Gastroesophageal sphincter (tissue), 4 donors: Measurements from ENCODE around the gene GRID1. TPM values are rescaled to one million over a fixed set of nuclear protein-coding genes. Genes with fewer than 3 reads are reported as not detected.
"Not testable (repeated sequence)": the region's sequence is repeated elsewhere in the genome, so short reads cannot be mapped to it uniquely, and the experiment has no call there.

Experiments used
- ATAC-seq: fragments of 150-250 bp; one replicate; pipeline ENCODE4 v1.9.1; 2016; ENCODE audit warnings: mild to moderate bottlenecking, moderate library complexity
- H3K27ac ChIP-seq, 4 donors: fragments of 200-600 bp; sonication (generic) in 3 of 4; 1 replicate in 3 of 4; 2 replicates in 1 of 4; pipeline ENCODE4 v1.5.1; 2016 to 2019
- H3K27me3 ChIP-seq: fragments of 200-600 bp; sonication (generic); one replicate; pipeline ENCODE4 v1.5.1; 2019
- H3K36me3 ChIP-seq, 2 donors: fragments of 200-600 bp; sonication (generic); one replicate each; pipeline ENCODE4 v1.5.1; 2019; ENCODE audit warnings: control low read depth in 1 of 2
- H3K4me1 ChIP-seq, 3 donors: fragments of 200-600 bp; sonication (generic); 1 replicate in 2 of 3; 2 replicates in 1 of 3; pipeline ENCODE4 v1.5.1; 2016 to 2019; ENCODE audit warnings: control low read depth in 2 of 3
- H3K4me3 ChIP-seq, 2 donors: fragments of 200-600 bp; sonication (generic); one replicate each; pipeline ENCODE4 v1.5.1; 2019; ENCODE audit warnings: mild to moderate bottlenecking in 1 of 2, moderate library complexity in 1 of 2
- H3K9me3 ChIP-seq, 3 donors: fragments of 200-600 bp; sonication (generic); one replicate each; pipeline ENCODE4 v1.5.1; 2017 to 2019; ENCODE audit warnings: control low read depth in 2 of 3
- EP300 ChIP-seq: sonication (generic); formaldehyde crosslinking; IDR thresholded peaks from one replicate; pipeline ENCODE4 v1.6.1; 2017; ENCODE audit warnings: antibody characterized with exemption, mild to moderate bottlenecking
- POLR2A ChIP-seq, 2 donors: fragments of 450-650 bp; IDR thresholded peaks; one replicate each; pipeline ENCODE4 v1.6.1; 2017; ENCODE audit warnings: antibody characterized with exemption in 2 of 2, mild to moderate bottlenecking in 2 of 2, moderate library complexity in 1 of 2
- POLR2AphosphoS5 ChIP-seq: sonication (generic); formaldehyde crosslinking; IDR thresholded peaks from one replicate; pipeline ENCODE4 v1.6.1; 2017; ENCODE audit warnings: antibody characterized with exemption
- WGBS, 2 donors: methylation state at CpG; one replicate each; pipeline ENCODE4 v1.1.5; 2018; ENCODE audit warnings: low coverage in 1 of 2; 5-methylcytosine and 5-hydroxymethylcytosine counted together
- total RNA-seq, 4 donors: library from RNA; depleted of rRNA; stranded (reverse); fragments of >200 nt; gene quantifications; one replicate each; pipeline ENCODE4 v1.1.0, GENCODE V29; 2016
- TF ChIP-seq, protein P1 (sequence below), 4 experiments: fragments of 200-600 bp in 2 of 4; fragments of 450-650 bp in 2 of 4; sonication (generic) in 1 of 4; IDR thresholded peaks; one replicate each; pipeline ENCODE4 v1.5.1; 2017 to 2019; ENCODE audit warnings: antibody characterized with exemption in 4 of 4, mild to moderate bottlenecking in 2 of 4, moderate library complexity in 2 of 4

Gene GRID1
- total RNA-seq, 4 donors from 2014 or later: 1.2 to 2.7 (median 1.7) TPM

DNA sequence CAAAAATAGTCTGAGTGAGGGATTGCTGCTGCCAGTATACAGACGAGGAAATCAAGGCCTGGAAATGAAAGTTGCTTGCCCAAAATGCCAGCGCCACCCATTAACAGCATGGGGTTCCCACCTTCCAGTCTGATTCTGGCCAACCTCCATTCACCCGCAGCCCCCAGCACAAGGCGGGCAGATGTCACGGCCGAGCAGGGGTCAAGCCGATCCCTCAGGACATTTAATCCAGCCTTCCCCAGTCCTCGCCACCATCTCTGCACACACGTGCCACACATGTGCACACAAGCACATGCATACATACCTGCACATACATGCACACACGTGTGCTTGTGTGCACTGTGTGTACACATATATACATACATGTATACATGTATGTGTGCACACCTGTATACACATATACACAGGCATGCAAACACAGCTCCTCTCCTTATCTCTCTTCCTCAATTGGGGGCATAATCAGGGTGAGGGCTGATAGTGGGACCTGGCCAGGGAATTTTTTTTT, 122.9 kb downstream of the GRID1 start:
- TF ChIP-seq, protein P1, sequence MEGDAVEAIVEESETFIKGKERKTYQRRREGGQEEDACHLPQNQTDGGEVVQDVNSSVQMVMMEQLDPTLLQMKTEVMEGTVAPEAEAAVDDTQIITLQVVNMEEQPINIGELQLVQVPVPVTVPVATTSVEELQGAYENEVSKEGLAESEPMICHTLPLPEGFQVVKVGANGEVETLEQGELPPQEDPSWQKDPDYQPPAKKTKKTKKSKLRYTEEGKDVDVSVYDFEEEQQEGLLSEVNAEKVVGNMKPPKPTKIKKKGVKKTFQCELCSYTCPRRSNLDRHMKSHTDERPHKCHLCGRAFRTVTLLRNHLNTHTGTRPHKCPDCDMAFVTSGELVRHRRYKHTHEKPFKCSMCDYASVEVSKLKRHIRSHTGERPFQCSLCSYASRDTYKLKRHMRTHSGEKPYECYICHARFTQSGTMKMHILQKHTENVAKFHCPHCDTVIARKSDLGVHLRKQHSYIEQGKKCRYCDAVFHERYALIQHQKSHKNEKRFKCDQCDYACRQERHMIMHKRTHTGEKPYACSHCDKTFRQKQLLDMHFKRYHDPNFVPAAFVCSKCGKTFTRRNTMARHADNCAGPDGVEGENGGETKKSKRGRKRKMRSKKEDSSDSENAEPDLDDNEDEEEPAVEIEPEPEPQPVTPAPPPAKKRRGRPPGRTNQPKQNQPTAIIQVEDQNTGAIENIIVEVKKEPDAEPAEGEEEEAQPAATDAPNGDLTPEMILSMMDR (IDR thresholded peaks at IDR 0.05): no peak
- no peak for TF ChIP-seq POLR2AphosphoS5
- no peak for TF ChIP-seq EP300
- TF ChIP-seq POLR2A (IDR thresholded peaks at IDR 0.05): no peak
- ATAC-seq: no peak
- 83 to 85% methylated on average over 5 to 7 of the region's 10 CpGs for WGBS, 2 donors

GRCh38 chr10:86242761-86243160, 123.8 kb downstream of the GRID1 start:
- Histone ChIP-seq H3K27me3 (no peaks in the 10 kb centered on the region), H3K27ac (no peak overlapping the region), H3K4me1 (no peaks in the 10 kb centered on the region), H3K36me3 (no peaks in the 10 kb centered on the region), H3K9me3 (no peaks in the 10 kb centered on the region), H3K4me3 (no peak overlapping the region)
- TF ChIP-seq, protein P1 (IDR thresholded peaks at IDR 0.05): no peak
- no peak for TF ChIP-seq POLR2A (IDR thresholded peaks at IDR 0.05)
- no peak for TF ChIP-seq POLR2AphosphoS5
- TF ChIP-seq EP300: no peak
- no peak for ATAC-seq
- WGBS, 2 donors: 94% methylated on average over 2 of the region's 4 CpGs; no CpG with 5 or more reads in 1 of the 2 donors

More for the DNA sequence above, 122.9 kb downstream of the GRID1 start:
- Histone ChIP-seq H3K36me3 (no peaks in the 10 kb centered on the region), H3K4me3 (no peak overlapping the region), H3K27ac (no peak overlapping the region), H3K4me1 (no peaks in the 10 kb centered on the region), H3K9me3 (no peaks in the 10 kb centered on the region), H3K27me3 (peaks cover under 1% of the 10 kb centered on the region)

DNA sequence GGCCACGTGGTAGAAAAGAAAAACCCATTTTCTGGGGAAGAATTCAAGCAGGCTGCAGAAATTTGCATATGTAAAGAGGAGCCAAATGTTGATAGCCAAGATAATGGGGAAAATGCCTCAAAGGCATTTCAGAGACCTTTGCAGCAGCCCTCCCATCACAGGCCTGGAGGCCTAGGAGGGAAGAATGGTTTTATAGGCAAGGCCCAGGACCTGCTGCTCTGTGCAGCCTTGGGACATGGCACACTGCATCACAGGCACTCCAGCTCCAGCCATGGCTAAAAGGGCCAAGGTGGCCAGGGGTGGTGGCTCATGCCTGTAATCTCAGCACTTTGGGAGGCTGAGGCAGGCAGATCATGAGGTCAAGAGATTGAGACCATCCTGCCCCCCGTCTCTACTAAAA, 128.5 kb downstream of the GRID1 start:
- not testable (repeated sequence) for H3K4me3 ChIP-seq, H3K27me3 ChIP-seq, H3K36me3 ChIP-seq, ATAC-seq, H3K4me1 ChIP-seq, H3K9me3 ChIP-seq, H3K27ac ChIP-seq
- 0% methylated on average over 1 of the region's 2 CpGs; no CpG with 5 or more reads in 1 of the 2 donors for WGBS, 2 donors

DNA sequence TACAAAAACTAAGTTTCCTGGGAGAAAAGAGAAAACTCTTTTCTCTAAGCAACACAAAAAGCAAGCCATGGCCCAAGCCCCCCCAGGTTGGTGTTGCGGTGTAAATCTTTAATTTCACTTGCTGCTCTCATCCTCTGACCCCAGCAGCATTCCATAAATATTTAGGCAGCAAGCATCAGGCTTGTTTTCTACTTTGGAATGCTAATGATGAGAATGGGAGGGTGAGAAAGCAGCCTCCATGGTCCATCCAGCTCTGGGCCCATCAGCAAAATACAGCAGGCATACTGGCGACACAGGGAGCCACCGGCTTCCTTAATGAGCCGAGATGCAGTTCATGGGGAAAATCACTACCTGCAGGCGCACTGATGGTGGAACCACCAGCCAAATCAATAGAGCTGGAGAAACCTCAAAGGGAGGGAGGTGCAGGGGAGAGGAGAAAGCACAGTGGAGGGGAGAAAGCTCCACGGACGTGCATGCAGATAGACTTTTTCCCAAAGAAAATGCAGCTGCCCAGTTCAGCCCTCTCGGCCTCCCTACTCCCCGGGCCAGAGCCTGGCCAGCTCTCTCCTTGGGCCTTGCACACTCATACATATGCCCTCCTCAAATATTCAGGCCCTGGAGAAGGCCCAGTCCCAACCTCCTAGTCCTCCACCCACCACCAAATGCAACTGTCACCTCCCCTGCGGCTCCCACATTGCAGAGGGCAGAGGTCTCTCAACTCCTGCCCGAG, 131.9 kb downstream of the GRID1 start:
- no peaks in the 10 kb centered on the region for H3K27me3 ChIP-seq
- H3K27ac ChIP-seq: no peak overlapping the region
- no peaks in the 10 kb centered on the region for H3K36me3 ChIP-seq
- ATAC-seq: no peak
- H3K4me3 ChIP-seq: no peak overlapping the region
- WGBS, 2 donors: 63 to 65% methylated on average over 3 to 9 of the region's 11 CpGs
- no peaks in the 10 kb centered on the region for H3K9me3 ChIP-seq
- TF ChIP-seq POLR2AphosphoS5: no peak
- no peak for TF ChIP-seq EP300
- TF ChIP-seq, protein P1 (IDR thresholded peaks at IDR 0.05): no peak
- TF ChIP-seq POLR2A (IDR thresholded peaks at IDR 0.05): no peak
- no peaks in the 10 kb centered on the region for H3K4me1 ChIP-seq

DNA sequence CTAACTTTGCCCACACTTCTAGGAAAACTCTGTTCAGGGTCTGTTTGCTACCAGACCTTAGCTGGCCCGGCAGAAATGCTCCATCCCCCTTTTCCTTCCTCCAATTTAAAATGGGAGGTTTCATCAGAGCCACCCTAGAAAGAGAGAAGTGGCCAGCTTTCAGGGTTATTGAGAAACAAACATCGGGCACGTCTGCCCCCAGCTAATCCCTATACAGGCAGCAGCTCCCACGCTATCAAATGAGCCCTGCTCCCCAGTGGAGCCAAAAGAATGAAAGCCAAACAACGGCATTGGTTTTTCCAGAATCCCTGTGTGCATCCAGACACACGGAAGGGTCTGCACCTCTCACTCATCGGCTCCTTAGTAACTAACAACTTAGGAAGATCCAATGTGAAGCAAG, 132.5 kb downstream of the GRID1 start:
- Histone ChIP-seq H3K27me3 (no peaks in the 10 kb centered on the region), H3K27ac (no peak overlapping the region), H3K4me3 (no peak overlapping the region), H3K4me1 (no peaks in the 10 kb centered on the region), H3K36me3 (no peaks in the 10 kb centered on the region), H3K9me3 (no peaks in the 10 kb centered on the region)
- WGBS, 2 donors: 49 to 71% methylated on average over 6 of the region's 7 CpGs
- ATAC-seq: no peak
- TF ChIP-seq EP300 (no peak), POLR2A (IDR thresholded peaks at IDR 0.05) (no peak), POLR2AphosphoS5 (no peak)
- TF ChIP-seq, protein P1 (IDR thresholded peaks at IDR 0.05): no peak
